Subcutaneous adipose tissue (tissue), 4 donors: ENCODE measurements around the gene LGALS3BP. TPM values are rescaled to one million over a fixed set of nuclear protein-coding genes. Genes with fewer than 3 reads are reported as not detected.

Source experiments
- total RNA-seq, 4 donors: library from RNA; depleted of rRNA; stranded (reverse); fragments of >200 nt; gene quantifications; one replicate each; pipeline ENCODE4 v1.1.0, GENCODE V29; 2016
- TF ChIP-seq, protein P1 (sequence below): fragments of 450-650 bp; IDR thresholded peaks from one replicate; pipeline ENCODE4 v1.5.1; 2016; ENCODE audit warnings: low read depth, mild to moderate bottlenecking, control low read depth, antibody characterized with exemption, moderate library complexity

LGALS3BP gene
- total RNA-seq, 4 donors from 2014 or later, result 237 to 556 (median 448) TPM

DNA sequence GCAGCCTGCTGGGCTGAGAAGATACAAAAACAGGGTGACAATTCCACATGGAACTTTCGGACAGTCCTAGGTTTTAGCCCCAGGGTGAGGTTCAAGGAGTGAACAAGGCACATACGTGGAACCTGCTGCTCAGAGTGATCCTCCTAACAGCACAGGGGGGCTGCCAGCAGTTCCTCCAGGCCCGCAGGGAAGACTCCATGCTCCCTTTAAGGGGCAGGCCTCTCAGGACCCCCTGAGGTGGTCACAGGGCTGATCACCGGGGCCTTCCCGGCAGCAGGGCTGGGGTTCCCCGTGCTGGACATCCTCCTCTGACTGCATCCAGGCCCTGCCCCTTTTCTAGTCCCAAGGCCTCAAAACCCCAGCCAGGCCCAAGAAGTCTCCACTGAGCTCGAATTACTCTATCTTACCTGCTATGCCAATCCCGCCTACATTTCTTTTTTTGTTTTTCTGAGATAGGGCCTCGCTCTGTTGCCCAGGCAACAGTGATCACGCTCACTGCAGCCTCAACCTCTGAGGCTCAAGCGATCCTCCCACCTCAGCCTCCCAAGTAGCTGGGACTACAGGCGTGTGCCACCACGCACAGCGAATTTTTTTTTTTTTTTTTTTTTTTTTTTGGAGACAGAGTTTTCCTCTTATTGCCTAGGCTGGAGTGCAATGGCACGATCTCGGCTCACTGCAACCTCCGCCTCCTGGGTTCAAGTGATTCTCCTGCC lies 19.5 kb upstream of the LGALS3BP start:
- TF ChIP-seq, protein P1, sequence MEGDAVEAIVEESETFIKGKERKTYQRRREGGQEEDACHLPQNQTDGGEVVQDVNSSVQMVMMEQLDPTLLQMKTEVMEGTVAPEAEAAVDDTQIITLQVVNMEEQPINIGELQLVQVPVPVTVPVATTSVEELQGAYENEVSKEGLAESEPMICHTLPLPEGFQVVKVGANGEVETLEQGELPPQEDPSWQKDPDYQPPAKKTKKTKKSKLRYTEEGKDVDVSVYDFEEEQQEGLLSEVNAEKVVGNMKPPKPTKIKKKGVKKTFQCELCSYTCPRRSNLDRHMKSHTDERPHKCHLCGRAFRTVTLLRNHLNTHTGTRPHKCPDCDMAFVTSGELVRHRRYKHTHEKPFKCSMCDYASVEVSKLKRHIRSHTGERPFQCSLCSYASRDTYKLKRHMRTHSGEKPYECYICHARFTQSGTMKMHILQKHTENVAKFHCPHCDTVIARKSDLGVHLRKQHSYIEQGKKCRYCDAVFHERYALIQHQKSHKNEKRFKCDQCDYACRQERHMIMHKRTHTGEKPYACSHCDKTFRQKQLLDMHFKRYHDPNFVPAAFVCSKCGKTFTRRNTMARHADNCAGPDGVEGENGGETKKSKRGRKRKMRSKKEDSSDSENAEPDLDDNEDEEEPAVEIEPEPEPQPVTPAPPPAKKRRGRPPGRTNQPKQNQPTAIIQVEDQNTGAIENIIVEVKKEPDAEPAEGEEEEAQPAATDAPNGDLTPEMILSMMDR, result no peak

DNA sequence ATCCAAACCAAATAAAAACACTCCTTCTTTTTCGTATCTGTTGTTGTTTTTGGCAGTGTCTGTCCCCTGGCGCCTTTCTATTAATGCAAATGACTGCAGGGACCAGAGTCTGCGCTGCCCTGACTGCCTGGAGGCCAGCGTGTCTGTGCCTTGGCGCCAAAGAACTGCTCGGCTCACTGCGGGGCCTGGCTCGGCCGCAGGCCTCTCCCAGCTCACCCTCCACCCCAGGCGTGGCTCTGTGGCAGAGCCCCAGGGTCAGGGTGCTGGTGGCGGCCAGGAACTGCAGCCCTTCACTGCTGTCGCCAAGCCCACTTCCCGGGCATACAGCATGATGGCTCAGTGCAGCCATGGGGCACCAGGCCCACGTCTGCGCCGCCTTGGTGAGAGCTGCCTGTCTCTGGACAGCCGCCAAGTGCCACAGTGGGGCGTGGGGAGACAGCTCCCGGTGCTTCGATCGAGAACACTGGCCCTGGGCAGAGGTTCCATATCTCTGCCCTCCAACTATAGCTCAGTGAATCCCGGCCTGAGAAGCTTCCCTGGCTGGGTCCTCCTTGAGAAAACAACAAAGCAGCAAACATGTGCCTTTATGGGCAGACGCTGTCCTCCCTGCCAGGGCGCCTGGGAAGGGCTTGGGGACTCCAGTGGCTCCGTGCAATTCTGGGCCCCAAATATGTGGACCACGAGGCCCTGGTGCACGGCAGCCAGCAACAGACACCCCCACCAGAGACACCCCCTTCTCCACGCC lies 18.8 kb upstream of the LGALS3BP start:
- TF ChIP-seq, protein P1, result no peak

DNA sequence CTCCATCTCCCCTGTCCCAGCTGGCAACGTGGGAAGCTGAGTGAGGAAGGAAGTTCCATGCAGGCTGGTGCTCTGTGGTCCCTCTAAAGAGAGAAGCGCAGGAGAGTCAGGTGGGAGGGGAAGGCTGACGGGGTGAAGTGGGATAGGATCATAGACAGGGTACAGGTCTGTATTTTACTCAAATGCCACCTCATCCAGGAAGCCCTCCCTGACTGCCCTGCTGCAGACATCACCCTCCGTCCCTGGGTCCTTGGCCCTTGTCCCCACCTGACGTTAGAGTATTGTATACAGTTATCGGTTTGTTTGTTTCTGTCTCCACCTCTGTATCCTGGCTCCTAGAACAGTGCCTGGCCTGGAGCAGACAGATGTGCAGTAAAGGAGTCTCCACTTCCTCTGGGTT lies 18.2 kb upstream of the LGALS3BP start:
- TF ChIP-seq, protein P1, result no peak

DNA sequence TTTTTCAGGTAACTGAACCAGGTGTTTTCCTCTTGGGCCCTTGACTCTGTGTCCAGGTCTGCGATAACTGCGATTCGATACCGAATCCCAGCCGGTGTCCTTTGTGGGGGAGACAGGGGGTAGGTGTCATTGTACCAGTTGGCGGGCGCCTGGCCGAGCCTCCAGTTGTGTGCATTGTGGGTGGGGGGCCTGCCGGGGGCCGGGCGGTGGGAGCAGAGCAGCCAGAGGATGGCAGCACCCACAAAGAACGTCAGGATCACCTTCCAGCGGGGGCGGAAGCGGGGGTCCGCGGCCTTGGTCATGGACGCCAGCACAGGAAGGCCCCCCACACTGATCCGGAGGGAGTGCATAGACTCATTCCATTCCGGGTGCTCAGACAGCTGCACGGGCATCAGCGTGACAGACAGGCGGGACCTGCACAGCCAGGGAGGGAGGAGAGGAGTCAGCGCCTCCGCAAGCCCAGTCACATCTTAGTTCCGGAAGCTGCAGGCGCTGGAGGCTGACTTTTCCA lies 17.6 kb upstream of the LGALS3BP start:
- TF ChIP-seq, protein P1, result no peak

DNA sequence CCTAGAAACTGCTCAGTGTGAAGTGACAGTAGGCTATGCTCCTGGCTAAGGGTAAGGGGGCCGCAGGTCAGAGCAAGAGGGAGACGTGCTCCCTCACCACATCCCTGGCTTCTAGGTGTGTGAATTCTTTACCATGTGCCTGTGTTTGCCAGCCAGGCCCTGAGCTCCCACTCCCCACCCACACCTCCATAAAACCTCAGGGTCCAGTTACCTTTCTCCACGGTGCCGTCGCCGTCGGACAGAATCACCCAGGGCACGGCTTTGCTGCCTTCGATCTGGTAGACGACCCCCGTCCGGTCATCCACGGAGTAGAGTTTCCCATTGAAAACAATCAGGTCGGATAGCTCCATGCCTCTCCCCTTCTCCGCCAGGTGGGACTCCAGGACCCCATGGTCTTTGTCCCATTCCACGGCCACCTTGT lies 17.1 kb upstream of the LGALS3BP start:
- TF ChIP-seq, protein P1, result no peak

DNA sequence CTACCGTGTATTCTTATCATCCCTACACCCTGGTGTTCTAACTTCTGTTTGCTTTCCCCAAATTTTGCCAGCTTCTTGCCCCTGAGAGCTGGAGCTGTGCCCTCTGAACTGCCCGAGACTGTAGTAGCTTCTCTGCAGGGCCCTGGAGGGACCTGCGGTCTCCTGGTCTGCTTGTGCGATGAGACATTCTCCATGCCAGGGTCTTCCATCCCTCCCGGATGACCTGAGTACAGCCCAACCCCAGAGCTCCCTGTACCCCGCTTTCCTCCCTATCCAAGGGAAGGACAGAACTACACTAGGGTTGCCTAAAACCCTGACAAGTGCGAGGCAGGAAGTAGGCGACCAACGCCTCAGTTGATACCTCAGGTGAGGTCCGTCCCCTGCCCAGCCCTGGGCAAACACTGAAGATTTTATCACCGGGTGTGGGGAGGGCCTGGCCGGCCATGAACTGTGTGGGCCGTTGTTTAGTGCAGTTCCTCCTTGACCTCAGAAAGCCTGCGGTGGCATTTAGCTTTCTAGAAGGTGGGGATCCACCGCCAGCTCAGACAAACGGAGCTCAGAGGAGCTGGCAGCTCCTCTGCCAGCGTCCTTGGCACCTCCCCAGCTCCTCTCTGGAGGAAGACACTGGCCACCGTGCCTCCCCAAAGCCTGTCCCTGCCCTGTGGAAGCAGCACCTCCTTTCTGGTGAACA lies 16.2 kb upstream of the LGALS3BP start:
- TF ChIP-seq, protein P1, result no peak
